HG03097 (cell line): ENCODE results near the gene DOCK8.
"Not testable (repeated sequence)": the region's sequence is repeated elsewhere in the genome, so short reads cannot be mapped to it uniquely, and the experiment has no call there.

Experiments
- ATAC-seq: cut with Tn5 transposase; IDR thresholded peaks from one replicate; pipeline ENCODE4 v1.9.1; 2021; ENCODE audit not compliant: unreplicated experiment, low FRiP score

The DOCK8 gene

DNA sequence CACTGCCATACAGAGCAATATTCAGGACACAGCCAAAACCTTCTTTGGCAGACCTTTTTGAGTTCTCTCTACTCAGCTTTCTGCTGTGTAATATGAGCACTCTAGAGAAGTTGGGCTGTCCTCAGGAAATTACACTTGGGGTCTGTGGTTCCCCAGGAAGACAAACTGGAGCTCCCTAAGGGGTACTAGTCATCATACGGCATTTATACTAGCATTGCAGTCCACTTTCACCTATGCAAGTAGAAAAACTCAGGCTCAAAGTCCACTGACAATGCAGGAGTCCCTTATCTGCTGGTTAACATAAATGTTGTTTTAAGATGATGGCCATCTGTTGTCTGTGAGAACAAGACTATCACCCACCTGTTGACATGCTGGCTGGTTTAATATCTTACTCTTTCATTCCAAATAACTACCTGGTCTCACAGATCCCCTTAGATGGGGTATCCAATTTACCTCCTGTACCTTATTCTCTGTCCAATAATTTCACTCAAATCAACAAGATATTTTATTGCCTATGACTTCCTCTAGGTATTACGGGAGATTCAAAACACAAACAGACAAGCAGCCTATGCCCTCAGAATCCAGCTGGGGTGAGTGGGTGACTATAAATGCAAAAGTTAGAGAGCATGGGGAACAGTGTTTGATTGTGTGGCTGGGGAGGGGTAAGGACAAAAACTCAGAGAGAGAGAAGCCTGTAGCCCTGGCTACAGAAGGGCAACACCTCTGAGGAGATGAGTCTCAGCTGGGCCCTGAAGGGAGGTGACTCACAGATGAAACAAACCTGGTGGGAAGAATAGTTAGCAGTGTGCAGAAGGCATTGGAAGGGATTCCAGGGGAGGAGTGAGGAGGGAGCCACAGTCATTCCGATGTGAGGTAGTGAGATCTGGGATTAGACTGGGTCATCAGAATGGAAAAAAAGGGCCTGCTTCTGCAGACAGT is 10.2 kb downstream of the DOCK8 start:
- no peak for ATAC-seq

GRCh38 chr9:227860-228259 is 13.2 kb downstream of the DOCK8 start:
- ATAC-seq = no peak

GRCh38 chr9:228929-229695 is 14.4 kb downstream of the DOCK8 start:
- ATAC-seq = no peak

GRCh38 chr9:231625-232024 is 17.0 kb downstream of the DOCK8 start:
- ATAC-seq = not testable (repeated sequence)

- not testable (repeated sequence) for ATAC-seq
Measured at GRCh38 chr9:233708-234107, 19.0 kb downstream of the DOCK8 start.

GRCh38 chr9:237141-237857 is 22.6 kb downstream of the DOCK8 start:
- ATAC-seq = no peak

DNA sequence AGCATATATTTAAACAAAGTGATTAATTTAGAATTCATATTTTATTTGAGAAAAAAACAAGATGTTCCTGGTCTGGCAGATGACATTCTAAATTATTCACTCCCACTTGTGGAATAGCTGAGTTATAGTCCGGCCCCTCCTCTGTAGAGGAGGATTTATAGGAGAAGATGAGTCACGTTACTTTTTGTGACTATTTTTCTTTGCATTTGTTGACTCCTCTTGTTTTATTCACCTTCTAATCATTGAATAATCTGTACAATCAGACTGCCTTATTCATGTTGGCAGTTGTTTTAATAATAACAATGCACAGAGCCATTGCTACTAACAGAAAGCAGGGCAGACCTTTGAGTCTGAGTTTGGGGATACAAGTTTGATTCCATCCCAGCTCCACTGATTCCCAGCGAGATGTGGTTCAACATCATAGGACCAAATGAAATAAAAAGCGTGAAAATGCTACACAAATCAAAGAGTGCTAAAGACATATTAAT is 23.2 kb downstream of the DOCK8 start:
- no peak for ATAC-seq

- ATAC-seq = no peak
Measured at GRCh38 chr9:242461-243080, 27.9 kb downstream of the DOCK8 start.

DNA sequence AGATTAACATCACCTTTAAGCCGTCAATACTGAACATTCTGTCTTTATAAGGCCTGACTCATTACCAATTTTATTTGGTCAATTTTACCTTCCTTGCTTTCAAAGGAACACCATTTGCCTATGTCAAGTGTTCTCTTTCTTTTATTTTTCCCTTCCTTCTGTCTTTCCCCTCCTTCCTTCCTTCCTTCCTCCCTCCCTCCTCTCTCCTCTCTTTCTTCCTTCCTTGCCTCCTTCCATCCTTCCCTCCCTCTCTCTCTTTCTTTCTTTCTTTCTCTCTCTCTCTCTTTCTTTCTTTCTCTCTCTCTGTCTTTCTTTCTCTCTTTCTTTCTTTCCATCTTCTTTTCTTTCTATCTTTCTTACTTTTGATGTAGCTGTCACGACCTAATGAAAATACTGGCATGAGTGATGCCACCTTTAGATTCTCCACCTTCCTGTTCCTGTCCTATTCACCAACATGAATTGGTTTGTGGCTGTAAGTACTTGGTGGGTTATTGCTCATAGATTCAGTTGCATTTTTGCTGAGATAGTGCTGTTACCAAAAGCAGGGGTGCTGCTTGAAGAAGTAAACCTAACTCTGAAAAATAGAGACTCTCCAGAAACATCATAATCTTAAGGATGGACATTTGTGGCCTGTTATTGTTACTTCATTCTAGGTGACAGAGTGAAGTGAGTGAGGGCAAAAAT is 33.8 kb downstream of the DOCK8 start:
- ATAC-seq = no peak

DNA sequence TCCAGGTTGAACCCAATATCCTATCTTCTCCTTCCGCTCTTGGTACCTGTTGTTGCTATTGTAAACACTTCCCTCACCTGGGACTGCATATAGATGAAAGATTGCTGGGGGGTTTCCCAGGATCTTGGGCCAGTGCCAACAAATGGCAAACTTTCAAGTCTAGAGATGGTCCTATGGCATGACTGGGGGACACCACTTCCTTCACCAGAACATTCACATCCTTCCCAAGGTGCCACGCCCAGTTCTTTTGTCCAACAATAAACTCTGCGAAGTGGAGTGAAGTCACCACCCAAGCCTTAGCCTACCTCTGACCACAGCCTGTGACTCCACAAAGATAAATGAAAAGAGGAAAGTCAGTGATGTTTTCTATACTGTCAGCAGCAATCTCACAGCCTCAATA is 34.4 kb downstream of the DOCK8 start:
- no peak for ATAC-seq

GRCh38 chr9:250039-250438 is 35.4 kb downstream of the DOCK8 start:
- no peak for ATAC-seq

DNA sequence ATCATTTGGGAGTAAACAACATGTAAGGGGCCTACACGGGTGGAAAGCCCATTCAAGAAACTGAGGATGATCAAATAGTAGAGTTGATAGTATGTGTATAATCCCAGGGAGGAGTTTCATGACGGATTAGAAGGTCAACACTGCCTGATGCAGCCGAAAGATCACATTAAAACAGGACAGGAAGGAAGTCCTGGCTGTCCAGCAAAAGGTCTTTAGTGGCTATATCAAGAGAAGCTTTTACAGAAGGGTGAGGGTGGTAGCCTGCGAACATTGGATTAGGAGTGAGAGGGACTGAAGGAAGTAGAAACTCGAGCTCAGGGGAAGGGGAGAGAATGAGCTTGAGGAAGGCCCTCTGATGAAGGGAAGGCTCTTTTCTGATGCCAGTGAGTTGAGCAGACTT is 36.0 kb downstream of the DOCK8 start:
- no peak for ATAC-seq

DNA sequence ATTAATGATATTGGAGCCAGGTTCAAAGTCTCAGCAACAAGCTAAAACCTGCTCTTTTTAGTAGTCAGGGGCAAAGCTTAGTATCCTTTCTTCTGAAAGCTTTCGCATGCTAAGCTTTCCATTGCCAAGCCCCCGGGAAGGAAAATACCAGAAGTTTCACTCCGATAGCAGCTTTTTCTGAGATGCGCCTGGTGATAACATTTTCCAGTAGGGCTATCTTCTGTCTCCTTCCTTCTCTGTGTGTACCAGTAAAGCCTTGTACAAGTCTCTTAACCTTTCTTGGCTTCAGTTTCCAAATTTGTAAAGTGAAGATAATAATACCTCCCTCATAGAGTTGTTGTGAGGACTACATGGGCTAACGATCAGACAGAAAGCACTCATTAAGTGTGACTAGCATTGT is 36.7 kb downstream of the DOCK8 start:
- ATAC-seq = no peak

GRCh38 chr9:253539-253938 is 38.9 kb downstream of the DOCK8 start:
- no peak for ATAC-seq

DNA sequence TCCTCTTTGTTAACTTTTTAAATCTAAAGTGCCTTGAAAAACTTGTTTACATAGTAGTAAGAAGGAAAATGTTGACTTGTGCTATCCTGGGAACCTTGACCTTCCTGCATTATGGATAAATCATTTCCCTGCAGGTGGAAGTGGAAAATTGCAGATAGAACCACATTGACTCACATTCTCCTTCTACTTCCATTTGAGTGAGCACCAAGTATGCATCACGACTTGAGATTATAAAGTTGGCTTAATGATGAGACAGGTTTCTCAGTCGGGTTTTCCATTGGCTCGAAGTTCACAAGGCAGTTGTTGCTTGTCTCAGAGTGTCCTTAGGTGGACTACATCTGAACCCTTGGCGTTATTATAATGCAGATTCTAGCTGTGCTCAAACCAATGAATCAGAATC is 39.9 kb downstream of the DOCK8 start:
- no peak for ATAC-seq

GRCh38 chr9:257957-258356 is 43.3 kb downstream of the DOCK8 start:
- ATAC-seq = no peak

DNA sequence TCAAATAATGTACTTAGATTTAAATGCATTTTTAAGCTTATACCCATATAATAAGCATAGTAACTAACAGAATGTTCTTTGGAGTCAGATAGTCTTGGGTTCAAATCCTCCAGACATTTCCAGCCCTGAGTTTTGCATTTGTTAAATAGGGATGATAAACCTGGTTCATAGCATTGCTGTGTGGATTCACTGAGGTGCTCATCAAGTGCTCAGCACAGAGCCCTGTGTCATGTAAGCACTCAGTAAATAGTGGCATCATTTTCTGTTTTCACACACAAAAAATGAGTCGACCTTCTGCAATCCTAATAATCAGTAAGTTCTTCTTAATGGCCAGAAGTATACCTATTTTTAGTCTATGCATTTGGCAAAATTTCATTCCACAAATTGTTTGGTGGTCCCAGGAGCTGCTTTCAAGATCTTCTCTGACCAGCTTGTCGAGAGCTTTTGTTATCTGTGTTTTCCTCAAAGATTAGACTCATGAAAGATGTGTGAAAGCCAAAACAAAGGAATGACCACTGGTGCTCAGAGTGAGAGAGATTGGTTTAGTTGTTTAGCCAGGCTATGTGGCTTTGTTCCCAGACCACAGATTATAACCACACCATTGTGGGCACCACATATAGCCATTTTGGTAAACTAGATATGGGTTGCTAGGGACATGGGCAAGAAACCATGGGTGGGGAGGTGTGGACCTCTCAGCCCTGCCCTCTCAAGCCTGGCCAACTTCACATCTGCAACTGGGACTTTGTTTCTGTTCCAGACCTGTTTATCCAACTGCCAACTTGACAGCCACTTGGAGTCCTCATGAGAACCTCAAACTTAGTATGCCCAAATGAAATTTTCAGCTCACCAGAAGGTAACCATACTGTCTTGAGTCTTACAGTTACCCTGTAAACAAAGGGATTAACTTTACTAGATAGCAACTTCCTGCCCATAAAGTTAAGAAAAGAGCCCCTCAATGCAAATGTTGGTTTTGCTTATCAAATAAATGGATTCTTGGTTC is 45.0 kb downstream of the DOCK8 start:
- no peak for ATAC-seq

- no peak for ATAC-seq
Measured at GRCh38 chr9:264231-264630, 49.6 kb downstream of the DOCK8 start.
